Activated T-helper 9 cell treated with anti-CD3 and anti-CD28 coated beads, Interleukin-2, amount 50 U/mL, for 16 hours (primary cell): ENCODE results near the gene CELA1.
"Not testable (repeated sequence)": the region's sequence is repeated elsewhere in the genome, so short reads cannot be mapped to it uniquely, and the experiment has no call there.

ENCODE experiments used
- DNase-seq: peaks from one replicate; pipeline ENCODE4 v3.0.0-alpha.2; 2020; ENCODE audit warnings: low read depth

The CELA1 gene

DNA sequence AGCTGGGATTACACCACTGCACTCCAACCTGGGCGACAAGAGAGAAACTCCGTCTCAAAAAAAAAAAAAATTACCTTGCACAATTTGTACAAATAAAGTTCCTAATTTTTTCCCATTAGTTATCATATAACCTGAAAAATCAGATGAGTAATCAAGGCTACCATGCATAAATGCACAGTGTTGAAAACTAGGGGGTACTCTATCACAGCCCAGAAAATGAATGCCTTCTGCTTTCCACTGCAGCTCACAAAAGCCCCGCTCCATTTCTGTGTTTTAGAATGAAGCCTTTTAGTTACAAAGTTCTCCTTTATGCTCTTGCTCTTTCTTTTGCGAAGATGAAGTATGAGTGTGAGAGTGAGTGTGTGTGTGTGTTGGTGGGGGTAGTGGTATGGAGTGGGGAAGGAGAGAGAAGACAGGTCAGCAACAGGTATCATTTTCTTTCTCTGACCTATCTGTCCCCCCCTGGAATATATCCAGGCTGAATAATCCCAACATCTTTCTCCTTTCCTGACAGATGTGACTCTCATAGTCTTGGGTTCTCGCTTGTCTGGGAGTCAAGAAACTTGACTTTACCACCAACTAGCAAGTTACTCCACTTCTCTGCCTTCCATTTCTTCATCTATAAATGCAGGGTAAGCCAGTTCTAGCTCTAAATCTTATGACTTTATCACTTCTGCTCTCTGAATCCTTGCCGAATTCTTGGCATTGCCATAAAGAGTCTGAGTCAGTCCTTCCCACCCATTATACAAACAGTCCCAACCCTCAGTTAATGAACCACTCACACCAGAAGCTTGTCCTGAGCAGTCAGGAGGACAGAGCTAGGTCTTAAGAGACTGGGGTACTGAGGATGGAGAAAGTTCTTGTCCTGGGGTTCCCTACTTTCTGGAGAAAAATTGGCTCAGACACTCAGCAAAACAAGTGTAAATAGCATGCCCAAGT lies 38.6 kb downstream of the CELA1 start:
- DNase-seq = no peak

DNA sequence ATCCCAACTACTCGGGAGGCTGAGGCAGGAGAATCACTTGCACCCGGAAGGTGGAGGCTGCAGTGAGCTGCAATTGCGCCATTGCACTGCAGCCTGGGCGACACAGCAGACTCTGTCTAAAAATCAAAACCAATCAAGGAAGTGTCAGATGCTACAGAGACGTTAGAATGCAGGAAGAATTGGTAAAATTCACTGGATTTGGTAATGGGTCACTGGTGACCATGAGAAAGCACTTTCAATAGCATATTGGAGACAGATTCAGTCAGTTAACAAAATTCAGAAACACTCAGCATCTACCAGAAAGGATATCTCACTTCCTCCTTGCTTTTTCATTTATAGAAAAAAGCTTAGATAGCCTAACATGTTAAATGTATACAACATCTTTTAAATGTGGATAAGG lies 40.0 kb downstream of the CELA1 start:
- DNase-seq = no peak

DNA sequence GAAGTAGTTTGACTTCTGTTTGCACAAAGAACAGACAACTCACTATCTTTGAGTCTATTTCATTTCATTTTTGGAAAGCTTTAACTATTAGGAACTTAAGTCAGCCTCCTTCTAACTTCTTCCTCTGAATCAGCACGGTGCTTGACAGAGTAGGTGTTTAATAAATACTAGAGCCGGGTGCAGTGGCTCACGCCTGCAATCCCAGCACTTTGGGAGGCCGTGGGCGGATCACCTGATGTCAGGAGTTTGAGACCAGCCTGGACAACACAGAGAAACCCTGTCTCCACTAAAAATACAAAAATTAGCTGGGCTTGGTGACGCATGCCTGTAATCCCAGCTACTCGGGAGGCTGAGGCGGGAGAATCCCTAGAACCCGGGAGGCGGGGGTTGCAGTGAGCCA lies 45.7 kb downstream of the CELA1 start:
- DNase-seq = not testable (repeated sequence)

DNA sequence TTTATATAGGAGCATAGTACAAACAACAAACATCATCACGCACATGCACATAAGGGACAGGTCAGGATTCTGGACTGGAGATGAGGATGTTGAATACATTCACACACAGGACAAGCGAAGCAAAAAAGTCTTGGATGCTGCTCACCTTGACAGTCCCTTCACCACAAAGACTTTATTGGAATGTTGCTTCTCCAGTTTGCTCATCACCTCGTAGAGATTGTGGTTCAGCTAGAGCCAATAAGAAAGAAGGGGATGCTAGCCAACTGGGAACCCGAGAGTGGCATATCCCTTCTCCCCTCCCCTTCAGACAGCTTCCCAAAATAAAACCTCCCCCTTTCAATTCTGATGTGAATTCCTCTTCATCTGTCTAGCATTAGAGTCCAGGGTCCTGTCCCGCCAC lies 50.8 kb downstream of the CELA1 start:
- no peak for DNase-seq

DNA sequence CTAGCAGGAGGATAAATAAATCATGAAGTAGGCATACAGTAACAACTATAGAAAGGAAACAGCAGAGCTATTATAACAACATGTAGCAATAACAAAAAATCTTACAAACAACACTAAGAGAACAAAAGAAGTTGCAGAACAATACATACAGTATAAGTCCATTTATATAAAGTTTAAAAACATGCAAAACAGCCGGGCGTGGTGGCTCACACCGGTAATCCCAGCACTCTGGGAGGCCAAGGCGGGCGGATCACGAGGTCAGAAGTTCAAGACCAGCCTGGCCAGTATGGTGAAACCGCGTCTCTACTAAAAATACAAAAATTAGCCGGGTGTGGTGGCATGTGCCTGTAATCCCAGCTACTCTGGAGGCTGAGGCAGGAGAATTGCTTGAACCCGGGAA lies 52.4 kb downstream of the CELA1 start:
- DNase-seq = not testable (repeated sequence)

DNA sequence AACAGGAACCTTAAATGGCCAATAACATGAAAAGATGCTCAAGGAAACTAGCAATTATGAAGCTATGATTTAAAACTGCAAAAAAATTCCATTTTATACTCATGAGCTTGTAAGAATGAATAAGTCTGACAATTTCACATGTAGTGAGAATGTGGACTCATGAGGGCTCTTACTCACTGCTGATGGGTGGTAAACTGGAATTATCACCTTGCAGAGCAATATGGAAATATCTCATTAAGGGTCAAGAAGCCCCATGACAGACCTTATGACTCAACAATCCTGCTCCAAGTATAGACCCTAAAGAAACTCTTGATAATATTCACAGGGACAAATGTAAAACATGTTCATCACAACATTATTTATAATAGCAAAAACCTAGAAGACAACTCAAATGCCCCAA lies 52.8 kb downstream of the CELA1 start:
- DNase-seq = no peak

DNA sequence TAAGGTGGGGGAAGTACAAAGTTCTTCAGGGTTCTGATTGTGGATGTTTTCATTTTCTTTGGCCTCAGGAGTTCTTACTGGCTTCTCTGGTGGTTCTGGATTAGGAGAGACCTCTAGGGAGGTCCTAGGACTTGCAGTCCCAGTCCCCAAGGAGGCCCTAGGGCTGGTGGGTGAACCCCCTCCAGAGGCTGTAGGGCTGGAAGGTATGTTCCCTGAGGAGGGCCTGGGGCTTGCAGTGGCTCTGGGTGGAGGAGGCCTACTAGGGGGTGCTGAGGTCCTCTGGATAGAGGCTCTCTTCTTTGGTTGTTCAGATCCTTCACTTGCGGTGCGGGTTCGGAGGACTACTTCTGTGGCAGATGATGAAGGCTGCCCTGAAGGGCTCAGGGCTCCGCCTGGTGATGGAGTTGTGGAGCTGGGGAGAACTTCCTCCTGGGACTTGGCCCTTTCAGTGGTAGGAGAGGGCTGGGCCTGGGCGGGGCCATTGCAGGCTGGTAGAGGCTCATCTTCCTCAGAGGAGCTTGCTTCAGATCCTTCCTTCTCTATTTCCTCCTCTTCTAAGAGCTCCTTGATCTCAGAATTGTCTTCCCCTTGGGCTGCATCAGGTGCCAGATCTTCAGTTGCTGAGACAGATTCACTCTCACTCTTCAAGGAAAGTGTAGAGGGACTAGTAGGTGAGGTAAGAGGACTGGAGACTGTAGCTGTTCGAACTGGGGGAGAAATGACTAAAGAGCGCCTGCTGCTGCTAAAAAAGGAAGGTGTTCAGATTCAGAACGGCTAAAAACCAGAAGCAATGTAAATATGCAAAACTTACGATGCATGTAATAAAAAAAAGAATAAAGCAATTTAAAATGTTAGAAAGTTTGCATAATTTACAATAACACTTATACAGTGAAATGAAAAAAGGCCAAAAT lies 54.6 kb downstream of the CELA1 start:
- not testable (repeated sequence) for DNase-seq

DNA sequence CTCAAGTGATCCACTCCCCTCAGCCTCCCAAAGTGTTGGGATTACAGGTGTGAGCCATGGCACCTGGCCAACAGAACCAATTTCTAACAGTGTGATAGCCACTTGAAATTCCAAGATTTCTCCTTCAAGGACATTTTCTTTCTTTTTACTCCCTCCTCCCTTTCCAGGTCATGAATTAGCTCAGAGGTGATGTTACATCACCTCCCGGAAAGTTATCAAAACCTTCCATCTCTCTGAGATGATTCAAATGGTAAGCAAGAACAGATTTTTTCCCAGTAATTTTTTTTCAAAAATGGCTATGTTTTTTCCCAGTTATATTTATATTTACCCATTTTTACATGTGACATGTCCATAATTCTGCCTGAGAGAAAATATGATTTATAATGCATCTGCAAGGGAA lies 60.6 kb downstream of the CELA1 start:
- no peak for DNase-seq

DNA sequence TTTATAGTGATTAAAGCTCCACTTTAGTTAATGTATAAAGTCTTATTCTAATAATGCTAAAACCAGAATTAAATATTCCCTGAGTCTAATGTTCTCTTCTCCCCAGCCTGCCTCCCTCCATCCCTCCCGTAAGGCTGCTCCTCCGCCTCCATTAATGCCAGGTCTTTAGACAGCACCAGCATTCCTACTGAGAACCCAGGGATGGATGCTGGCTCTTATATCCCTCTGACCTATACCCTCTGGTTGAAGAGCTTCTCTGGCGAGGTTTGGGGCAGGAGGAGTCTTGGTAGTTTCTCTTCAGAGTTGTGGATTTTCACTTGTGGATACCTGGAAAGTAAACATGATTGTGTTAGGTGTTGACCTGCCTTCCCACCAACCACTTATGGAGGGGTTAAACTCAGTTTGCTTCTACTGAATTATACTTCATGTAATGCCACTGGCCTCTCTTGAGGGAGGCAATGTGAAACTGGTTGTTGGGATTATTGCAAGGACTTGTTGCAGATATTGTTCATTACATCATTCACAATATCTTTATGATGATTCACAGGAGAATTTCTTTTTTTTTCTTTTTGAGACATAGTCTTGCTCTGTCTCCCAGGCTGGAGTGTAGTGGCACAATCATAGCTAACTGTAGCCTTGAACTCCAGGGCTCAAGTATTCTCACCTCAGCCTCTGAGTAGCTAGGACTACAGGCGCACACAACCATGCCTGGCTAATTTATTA lies 65.1 kb downstream of the CELA1 start:
- DNase-seq = no peak
